22Rv1 (cell line): ENCODE results near the gene EPB41.

Experiments
- H3K27ac ChIP-seq: fragments of 450-650 bp; 2 replicates; pipeline ENCODE4 v1.5.1; 2017
- CTCF ChIP-seq: fragments of 450-650 bp; IDR thresholded peaks from 2 replicates; pipeline ENCODE4 v1.5.1; 2017; ENCODE audit warnings: mild to moderate bottlenecking
- ZFX ChIP-seq: fragments of 450-650 bp; IDR thresholded peaks from 2 replicates; pipeline ENCODE4 v1.6.1; 2017; ENCODE audit warnings: antibody characterized with exemption, borderline replicate concordance

EPB41 gene

GRCh38 chr1:28971980-28972771 lies 57.8 kb downstream of the EPB41 start:
- H3K27ac ChIP-seq: no peak overlapping the region
- TF ChIP-seq ZFX (no peak), CTCF (no peak)

GRCh38 chr1:28973596-28974421 lies 59.4 kb downstream of the EPB41 start:
- TF ChIP-seq ZFX (no peak), CTCF (no peak)
- no peak overlapping the region for H3K27ac ChIP-seq

- TF ChIP-seq CTCF (no peak), ZFX (no peak)
- no peak overlapping the region for H3K27ac ChIP-seq
Observed at GRCh38 chr1:28974432-28974831, 60.1 kb downstream of the EPB41 start.

DNA sequence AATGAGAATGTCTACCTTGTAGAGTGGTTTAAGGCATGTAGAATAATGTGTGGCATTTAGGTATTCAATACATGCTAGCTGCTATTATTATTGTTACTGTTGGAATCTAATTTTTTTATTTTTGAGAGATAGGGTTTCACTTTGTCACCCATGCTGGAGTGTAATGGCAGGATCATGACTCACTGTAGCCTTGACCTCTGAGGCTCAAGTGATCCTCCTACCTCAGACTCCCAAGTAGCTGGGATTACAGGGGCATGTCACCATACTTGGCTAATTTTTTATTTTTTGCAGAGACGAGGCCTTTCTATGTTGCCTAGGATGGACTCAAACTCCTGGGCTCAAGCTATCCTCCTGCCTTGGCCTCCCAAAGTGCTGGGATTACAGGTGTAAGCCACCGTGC lies 61.9 kb downstream of the EPB41 start:
- TF ChIP-seq CTCF: no peak
- TF ChIP-seq ZFX: no peak
- no peak overlapping the region for H3K27ac ChIP-seq

- H3K27ac ChIP-seq: no peak overlapping the region
- TF ChIP-seq CTCF (no peak), ZFX (no peak)
Observed at GRCh38 chr1:28981210-28981609, 66.8 kb downstream of the EPB41 start.

DNA sequence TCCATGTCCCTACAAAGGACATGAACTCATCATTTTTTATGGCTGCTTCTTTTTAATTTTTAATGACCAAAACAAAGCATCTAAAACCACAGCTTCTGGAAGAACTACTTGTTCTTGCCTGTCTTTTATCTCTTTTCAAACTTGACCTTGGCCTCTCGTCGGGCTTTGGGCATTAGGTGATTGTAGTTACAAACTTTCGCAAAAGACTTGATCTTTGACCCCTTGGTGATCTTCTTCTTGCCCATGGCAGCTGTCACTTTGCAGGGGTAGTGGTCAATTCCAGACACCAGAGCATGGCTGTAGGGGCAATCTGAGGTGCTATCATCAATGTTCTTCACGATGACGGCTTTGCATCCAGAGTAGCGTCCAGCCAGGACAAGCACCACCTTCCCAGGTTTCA lies 67.8 kb downstream of the EPB41 start:
- no peak overlapping the region for H3K27ac ChIP-seq
- TF ChIP-seq ZFX (no peak), CTCF (no peak)

GRCh38 chr1:28983091-28983490 lies 68.7 kb downstream of the EPB41 start:
- TF ChIP-seq CTCF (no peak), ZFX (no peak)
- no peak overlapping the region for H3K27ac ChIP-seq
